ENCODE results near the gene RWDD1. TPM values are rescaled to one million over a fixed set of nuclear protein-coding genes. Genes with fewer than 3 reads are reported as not detected.

RWDD1 gene, protein sequence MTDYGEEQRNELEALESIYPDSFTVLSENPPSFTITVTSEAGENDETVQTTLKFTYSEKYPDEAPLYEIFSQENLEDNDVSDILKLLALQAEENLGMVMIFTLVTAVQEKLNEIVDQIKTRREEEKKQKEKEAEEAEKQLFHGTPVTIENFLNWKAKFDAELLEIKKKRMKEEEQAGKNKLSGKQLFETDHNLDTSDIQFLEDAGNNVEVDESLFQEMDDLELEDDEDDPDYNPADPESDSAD
- 50.2 and 52.6 TPM in 2 replicates for polyA plus RNA-seq (2014; cell fraction: cytosol; rRNA removed)
- 29.6 and 35.8 TPM in 2 replicates for polyA plus RNA-seq (2014; cell fraction: nucleus; rRNA removed)

DNA sequence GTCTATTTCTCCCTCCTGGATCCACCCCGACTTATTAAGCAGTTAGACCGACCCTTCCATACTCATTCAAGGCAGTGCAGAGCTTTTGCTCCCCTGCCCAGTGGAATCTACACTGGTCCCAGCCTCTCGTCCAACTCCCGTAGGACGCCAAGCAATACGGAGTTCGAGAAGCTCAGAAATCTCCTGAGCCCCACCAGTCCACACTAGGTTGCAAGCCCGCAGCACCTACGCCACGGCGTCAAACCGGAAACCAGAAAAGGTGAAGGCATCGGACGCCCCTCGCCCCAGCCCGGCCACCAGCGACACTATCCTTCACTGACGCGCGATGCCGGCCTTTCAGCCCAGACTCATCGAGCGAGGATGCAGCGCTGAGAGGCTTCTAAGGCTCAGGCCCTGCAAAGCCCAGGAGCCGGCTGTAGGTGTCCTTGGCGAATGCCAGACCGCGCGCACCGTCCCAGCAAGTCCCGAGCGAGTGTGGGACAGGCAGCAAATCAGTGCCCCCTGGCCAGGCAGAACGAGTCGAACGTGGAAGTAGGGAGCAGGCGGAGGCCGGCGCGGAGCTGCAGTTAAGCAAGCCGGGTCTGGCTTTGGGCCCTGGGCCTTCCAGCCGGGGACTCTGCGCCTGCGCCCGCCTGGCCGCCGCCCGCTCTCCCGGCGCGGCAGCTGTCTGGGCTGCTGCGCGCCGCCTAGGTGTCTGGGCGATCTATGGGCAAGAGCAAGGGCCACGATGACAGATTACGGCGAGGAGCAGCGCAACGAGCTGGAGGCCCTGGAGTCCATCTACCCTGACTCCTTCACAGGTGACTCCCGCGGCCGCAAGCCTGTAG, at the start of gene RWDD1:
TSS of gene RWDD1 (plus strand) at position 649 of the 827 bp plus-strand sequence. CDS start at position 728, 79 bp downstream.
- DNase-seq (ENCODE audit: low spot score), result peak; percentile 99

DNA sequence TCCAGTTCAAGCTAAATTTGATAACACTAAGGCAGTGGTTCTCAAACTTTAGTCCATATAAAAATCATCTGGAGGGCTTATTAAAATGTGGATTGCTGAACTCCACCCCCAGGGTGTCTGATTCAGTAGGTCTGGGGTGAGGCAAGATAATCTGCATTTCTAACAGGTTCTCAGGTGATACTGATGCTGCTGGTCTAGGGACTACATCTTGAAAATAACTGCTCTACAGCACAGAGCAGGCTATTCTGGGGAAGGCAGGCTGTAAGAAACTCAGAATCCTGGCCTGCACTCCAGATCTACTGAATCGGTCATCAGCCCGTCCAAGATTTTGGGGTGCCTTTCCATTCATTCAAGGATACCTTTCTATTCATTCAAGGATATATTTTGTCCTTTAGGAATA, 48.4 kb upstream of the RWDD1 start:
- DNase-seq (ENCODE audit: low spot score), result no peak

DNA sequence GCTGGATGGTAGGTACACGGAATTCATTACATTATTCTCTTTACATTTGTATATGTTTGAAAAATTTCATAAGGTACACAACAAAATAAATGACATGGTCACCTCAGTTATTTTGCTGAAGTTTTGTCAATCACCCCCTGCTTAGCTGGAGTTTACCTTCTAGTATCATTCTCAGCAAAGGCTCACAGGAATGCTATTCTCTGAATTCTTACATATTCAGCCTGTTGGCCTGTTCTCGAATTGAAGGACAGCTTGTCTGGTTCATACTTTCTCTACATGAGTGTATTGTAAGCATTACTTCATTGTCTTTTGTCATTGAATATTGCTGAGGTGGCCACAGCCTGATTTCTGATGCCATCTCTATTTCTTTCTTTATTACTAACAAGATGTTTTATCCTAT, 47.1 kb upstream of the RWDD1 start:
- DNase-seq (ENCODE audit: low spot score), result no peak

DNA sequence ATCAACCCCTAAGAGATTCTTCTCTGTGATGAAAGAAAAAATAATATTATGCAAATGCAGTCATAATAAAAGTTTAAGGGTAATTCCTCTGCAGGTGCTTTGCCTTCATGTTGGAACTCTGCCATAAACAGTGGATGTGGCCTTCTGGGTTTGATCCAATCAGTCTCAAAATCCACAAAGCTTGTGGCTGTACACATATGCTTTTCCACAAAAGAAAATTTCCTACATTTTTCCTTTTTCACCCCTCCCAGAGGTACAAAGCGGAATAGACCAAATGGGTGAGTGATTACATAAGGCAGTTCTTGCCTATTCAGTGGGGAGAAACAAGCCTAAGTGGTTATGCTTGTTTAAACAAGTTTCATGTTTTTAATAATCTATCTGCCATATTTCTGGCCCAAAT, 43.2 kb upstream of the RWDD1 start:
- DNase-seq (ENCODE audit: low spot score), result no peak

DNA sequence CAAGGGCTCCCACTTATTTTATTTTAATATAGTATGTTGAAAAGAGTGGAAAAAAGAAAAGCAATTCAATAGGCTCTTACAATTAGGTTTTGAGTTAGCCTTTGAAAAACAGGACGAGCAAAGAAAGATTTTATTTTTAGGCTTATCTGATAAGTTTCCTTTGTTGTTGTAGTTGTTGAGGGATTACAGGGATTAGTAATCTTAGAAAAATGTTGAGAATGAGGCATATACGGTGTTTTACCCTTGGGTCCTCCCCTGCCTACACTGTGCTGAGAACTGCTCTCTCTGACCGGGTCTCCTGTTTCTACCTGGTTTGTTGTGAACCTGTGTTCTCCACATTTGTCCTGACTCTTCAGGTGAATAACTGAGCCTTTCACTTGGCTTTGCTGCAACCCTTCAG, 42.5 kb upstream of the RWDD1 start:
- no peak for DNase-seq (ENCODE audit: low spot score)

DNA sequence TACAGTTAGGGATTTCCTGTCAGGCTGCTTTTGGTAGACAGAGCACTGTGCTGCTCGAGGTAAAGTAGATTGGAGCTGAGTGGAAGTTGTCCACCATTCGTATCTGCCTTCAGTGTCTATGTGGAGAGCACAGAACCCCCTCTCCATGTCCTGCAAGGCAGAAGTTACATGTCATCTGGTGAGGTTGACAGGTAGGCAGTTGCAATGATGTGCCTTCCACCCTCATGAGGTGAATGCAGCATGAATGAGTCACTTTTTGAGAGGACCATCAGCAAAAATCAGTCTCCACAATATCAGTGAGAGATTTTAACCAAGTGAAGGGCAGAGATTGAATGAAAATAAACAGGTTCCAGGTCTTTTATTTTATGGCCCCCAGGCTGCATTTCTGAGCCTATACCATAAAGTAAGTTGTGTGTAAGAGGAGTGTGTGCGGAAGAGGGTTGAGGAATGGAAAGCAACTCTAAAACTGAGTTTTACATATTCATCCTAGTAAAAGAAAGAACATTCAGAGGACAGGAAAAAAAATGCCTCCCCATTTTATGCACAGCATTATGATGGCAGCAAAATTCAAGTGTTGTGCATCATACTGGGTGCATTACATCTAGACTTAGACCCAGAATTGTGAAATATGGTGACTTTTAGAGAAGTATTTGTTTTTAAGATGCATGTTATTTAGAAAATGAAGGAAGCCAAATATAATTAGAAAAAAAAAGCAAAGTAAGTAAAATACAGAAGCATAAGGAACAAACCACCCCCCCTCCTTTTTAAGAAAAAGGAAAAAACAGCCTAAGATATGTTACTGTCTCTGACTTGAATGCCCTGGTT, 41.6 kb upstream of the RWDD1 start:
- DNase-seq (ENCODE audit: low spot score), result no peak

DNA sequence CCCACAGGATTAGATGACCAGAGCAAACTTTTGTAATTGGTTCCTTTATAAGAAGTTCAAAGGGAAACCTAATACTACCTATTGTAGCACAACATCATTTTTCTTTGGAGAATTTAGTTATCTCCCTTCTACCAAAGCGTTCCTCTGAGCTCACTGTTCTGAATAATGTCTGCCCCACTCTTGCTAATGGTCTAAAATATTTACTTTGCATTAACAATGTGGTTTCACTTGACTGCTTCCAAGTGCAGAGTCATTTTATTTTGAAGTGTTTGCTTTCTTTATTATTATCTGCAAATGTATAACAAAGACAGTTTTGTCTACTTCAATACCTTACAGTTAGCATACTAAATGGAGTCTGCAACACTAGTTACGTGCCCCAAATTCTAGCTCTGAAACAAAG, 40.9 kb upstream of the RWDD1 start:
- DNase-seq (ENCODE audit: low spot score), result no peak

DNA sequence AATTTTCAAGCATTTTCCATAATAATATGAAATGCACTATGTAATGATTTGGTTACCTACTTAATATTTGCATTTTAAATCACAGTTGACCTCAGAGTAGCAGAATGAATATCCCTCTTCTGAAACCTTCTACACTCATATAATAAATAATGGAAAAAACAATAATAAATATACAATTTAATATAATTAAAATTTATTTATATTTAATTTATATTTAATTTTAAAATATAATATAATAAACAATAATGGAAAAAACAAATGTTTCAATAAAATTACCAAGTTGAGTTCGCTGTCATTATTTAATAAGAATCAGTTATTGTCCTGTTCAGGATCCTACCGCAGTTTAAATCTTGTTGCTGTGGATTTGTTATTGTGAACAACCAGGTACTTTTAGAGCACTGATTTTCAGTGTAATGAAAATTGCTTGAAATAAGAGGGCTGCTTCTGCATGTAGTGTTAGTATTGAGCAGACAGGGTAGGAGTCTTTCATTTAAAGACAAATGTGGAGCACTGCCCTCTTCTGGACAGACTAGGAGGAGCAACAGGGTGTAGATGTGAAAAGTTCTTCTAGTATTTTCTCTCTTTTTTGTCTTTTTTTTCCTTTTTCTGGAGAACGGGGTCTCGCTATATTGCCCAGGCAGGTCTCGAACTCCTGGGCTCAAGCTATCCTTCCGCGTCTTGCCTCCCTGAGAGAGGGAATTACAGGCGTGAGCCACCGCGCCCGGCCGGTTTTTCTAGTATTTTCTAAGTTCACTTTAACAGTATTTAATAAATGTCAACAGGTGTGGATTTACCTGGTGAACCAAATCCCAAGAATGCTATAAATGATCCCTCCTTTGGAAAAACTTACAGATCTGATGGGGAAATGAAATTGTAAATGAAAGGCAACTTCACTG, 39.4 kb upstream of the RWDD1 start:
- DNase-seq (ENCODE audit: low spot score), result peak; percentile 76

DNA sequence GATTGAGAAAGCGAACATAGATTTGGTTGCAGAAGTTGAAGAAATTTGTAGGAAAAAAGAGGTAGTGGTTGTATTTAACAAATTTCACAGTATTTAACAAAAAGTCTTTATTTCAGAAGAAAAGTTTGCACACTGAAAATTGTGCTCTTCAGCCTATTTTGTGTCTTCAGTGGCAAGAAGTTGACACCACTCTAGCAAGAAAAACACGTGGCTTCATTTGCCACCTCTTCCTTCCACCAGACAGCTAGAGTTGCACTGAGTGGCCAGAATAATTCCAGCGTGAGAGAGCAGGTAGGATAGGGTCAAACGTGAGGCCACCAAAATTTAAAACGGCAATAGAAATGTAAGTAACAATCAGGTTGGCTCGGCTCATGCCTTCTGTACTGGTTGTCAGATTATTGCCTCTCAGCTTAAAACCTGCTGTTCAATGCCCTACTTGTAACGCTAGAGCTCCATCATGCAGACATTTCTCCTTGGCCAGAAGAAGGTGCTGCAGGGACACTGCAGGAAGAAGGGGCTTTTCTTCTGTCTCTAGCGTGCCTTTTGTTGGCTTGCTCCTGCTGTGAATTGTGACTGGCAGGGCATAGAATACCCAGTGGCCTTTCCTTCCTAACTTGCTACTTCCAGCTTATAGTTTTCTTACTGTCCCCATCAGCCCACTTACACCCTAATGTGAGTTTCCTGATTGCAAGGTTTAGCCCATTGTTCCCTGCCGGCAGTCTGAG, 37.9 kb upstream of the RWDD1 start:
- peak; percentile 31 for DNase-seq (ENCODE audit: low spot score)

DNA sequence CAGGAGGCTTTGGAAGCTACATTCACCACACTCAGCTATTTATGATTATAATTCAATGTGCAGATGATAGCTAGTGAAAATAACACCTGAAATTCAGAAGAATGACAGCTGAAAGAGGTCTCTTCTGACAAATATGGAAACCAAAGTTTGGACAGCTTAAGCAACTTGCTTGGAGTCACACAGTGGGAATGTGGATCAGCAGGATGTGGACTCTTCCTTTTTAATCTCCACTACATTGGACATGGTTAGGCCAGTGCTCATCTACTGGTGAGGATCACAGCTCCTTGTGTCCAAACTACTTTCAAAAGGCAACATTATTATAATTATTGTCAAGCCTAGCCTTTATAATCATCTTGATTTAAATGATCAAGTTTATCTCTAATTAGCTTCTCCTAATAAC, 36.2 kb upstream of the RWDD1 start:
- no peak for DNase-seq (ENCODE audit: low spot score)

DNA sequence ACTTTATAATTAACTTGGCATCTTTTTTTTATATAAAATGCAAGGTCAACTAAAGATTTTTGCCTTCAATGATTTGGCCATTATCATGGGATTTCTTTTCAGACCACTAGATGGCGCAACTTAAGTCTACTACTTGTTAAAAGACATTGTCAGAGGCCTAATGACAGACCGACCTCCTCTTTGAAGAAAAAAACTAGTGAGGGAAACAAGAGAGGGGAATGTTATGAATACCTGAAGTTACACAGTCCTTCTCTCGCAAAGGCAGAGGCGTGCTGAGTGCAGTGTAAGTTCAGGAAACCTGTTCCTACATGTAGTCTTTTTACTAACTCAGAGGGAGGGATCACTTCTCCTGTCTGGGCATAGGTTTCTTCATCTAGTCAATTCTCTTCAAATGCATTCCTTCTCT, 35.1 kb upstream of the RWDD1 start:
- peak; percentile 68 for DNase-seq (ENCODE audit: low spot score)

DNA sequence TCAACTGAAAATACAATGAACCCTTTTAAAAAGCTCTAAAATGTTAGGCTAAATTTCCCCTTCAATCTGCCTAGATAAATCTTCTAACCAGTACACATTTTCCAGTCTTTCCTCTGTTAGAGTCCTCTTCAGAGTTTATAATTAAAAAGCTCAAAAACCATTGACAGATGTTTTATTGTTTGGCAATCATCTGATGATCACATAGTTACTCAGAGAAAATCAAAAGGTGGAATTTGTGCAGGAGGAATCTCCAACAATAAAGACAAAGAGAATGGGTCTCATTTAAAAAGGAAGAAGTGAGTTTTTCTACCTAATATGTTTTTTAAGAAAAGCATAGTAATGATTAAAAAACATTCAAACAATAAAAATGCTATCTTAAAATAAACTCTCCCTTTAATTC, 28.9 kb upstream of the RWDD1 start:
- DNase-seq (ENCODE audit: low spot score), result no peak

DNA sequence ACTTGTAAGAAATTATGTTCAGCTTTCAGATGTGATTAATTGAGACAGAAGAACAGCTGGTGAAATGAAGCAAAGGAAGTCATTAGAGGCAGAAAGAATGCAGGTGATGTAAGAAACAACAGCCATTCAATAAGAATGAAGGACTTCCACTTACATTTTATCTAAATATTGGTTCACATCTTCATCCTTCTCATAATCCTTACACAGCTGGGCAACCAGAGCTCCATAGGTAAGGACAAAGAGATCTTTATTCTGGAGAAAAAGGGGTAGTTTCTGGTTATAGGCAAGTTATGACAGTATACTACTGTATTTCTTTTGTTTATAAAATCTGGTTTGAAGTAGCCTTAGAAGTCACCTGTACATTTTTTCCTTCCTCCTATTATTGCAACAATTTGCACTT, 28.2 kb upstream of the RWDD1 start:
- no peak for DNase-seq (ENCODE audit: low spot score)

DNA sequence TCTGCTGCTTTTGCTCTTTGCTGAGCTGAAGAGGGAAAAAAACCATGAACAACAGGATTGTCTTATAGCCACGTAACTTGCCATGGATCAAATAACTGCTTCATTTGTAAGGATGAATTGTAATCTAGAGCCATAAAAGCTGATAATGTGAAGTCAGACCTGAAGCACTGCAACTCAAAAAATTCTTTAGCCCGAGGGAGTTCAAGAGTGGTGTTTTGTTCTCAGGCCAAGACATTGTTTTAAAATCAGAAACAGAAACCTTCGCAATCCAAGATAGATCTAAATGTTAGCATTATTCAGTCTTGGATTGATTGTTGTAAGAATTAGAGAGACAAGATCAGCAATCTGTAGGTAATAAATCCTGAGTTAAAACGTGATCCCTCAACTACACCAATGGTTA, 25.7 kb upstream of the RWDD1 start, which contains the start of gene TRAPPC3L:
TSS of gene TRAPPC3L (minus strand) at position 34 of the 400 bp plus-strand sequence. CDS start 170 bp downstream, outside the sequence.
- DNase-seq (ENCODE audit: low spot score), result no peak

DNA sequence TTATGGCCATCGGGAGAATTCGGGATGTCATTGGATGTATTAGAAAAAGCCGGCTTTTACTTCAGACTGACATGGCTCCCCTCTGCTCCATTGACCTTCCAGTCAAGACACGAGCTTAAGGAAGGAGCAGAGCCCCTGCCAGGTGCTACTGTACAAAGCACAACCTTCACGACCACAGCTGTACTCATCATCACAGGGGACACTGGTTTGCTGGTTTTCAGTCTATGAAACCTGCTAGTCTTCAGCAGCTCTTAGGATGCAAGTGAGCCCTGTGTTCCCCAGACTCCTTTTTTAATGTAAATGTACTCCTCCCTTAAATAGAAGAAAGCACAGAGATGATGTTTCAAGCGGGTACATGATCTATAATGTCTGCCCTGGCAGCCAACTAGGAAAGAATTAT, 23.9 kb upstream of the RWDD1 start:
- DNase-seq (ENCODE audit: low spot score), result no peak

DNA sequence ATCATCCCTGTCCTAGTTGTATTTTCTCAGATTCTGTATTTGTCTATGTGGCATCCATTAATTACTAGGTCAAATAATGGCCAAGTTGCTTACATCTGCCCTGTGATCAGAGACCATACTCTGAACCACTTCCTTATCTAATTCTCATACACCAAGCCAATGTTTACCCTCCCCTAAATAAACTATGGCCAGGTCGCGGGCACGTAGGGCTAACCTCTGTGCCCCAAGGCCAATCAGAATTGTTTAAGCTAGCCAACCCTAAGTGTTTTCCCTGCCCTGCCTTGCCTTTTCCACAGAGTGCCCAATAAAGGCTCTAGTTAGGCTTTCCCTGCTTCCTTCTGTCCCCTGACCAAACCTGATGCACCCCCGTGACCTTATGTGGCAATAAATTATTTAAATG, 20.5 kb upstream of the RWDD1 start:
- no peak for DNase-seq (ENCODE audit: low spot score)

DNA sequence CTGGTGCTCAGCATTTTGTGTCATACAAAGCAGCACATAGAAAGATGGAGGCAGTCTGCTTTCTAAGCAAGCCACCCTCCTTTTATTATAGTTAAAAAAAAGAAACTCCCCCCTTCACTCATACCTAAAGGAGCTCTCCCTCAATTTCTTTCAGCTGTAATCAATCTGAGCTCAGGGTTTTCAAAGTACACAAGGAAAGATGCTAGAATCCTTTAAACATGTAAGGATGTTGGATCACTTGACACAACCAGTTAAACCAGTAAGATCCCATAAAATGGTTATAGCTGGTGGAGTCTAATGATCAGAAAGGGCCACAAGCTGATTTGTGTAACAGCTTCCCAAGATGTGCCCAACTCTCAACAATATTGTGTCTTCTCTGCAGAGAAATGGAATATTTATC, 17.9 kb upstream of the RWDD1 start, which contains the start of gene CALHM4:
TSS of gene CALHM4 (plus strand) at position 301 of the 400 bp plus-strand sequence. CDS start at position 344, 43 bp downstream.
- no peak for DNase-seq (ENCODE audit: low spot score)

DNA sequence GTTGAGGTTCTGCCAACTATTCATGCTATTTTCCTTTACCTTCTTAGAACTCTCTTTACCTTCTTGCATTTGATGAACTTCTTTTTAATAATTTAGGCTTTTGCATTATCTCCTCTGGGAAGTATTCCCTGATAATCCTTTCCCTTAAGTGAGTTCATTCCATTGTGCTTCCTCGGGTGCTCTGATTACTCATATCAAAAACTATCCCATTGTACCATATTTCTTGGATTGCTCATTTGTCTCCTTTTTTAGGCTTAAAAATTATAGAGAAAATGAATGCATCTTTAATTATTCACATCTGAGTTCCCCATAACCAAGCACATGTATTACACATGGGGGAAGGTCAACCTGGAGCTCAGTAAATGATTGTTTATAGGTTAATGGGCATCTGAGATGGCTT, 15.2 kb upstream of the RWDD1 start:
- no peak for DNase-seq (ENCODE audit: low spot score)

DNA sequence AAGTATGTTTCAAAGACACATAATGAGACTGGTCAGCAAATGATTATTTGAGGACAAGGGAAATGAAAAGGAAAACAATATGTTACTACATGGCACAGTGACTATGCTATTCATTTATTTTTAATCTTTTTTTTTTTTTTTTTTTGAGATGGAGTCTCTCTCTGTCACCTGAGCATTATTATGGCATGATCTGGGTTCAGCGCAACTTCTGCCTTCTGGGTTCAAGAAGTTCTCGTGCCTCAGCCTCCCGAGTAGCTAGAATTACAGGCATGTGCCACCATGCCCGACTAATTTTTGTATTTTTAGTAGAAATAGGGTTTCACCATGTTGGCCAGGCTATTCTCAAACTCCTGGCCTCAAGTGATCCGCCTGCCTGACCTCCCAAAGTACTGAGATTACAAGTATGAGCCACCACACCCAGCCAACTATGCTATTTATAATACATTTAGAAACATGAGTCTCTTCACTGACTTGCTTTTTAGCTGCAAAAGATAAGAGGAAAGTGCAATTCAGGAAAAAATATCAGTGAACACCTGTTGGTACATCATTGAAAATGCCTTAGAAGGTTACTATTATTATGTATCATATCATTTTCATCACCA, 14.4 kb upstream of the RWDD1 start:
- DNase-seq (ENCODE audit: low spot score), result no peak

DNA sequence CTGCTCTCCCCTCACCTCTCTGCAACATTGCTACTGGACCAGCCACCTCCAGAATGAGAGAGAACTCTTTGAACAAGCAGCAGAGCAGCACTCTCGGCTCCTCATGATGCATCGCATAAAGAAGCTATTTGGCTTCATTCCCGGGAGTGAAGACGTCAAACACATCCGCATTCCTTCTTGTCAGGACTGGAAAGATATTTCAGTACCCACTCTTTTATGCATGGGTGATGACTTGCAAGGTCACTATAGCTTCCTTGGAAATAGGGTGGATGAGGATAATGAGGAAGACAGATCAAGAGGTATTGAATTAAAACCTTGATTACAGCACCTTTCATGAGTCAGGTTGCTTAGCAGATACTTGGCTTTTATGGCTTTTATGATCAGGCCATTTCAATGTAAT, 13.4 kb upstream of the RWDD1 start:
- no peak for DNase-seq (ENCODE audit: low spot score)
